ENCODE measurements around the gene TSPAN33. TPM values are rescaled to one million over a fixed set of nuclear protein-coding genes. Genes with fewer than 3 reads are reported as not detected.

TSPAN33 gene, protein sequence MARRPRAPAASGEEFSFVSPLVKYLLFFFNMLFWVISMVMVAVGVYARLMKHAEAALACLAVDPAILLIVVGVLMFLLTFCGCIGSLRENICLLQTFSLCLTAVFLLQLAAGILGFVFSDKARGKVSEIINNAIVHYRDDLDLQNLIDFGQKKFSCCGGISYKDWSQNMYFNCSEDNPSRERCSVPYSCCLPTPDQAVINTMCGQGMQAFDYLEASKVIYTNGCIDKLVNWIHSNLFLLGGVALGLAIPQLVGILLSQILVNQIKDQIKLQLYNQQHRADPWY
- total RNA-seq: 0.10 TPM in 1 of 2 replicates, not detected in the other

DNA sequence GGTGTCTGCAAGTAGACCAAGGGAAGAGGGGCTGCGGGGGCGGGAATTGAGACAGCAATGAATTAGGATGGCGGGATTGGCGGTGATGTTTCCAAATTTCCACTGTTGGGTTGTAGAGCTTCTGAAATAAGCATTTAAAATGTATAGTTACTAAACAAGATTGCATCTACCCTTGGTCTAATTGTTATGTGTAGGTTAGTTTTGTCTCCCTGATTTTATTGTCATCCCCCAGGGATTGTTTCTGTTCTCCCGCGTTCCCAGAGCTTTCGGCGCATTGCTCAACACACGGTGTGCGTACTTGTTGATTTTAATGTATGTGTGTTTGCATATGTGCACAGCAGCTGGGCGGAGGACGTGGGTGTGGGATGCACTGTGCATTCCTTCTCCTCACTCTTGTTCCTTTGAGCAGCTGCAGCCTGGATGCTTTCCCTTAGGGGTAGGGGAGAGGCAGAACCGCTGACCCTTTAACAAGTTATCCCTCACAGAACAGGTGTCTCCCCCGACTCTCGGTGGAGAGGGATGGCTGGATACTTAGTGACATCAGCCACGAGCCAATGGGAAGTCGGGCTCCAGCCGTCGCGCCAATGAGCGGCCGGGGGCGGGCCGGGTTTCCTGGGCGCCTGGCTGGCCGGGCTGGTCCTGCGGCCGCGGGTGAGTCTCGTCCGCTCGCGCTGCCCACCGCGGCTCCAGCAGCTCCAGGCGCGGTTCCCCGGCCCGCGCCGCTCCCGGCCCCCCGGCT lies at the start of gene TSPAN33:
TSPAN33 (plus strand) TSS at position 613 of the 739 bp plus-strand sequence. CDS start 274 bp downstream, outside the sequence.

DNA sequence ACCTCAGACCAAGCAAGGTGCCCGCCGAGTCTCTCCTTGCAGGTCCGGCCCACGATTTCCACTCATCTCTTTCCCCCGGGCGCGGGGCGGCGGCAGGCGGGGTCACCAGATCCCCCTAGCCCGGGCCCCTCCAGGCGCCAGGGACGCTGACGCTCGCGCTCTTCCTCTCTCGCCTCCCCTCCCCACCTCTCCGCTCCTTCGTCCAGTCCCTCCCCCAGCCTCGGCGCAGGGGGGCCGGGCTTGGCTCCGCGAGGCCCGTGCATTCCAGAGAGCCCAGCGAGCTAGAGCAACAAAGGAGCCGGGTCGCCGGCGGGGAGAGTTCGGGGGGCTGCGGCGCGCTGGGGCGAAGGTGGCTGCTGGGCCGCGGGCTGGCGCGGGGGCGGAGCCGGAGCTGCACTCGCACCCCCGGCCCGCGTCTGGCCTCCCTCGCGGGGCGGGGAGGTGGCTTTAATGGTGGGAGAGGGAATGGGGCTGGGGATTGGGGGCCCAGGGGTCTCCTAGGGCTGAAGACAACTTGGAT lies 43.9 kb downstream of the TSPAN33 start, which contains the start of gene SMO:
SMO (plus strand) TSS at position 262 of the 520 bp plus-strand sequence. CDS start 519 bp downstream, outside the sequence.

Small RNAs within 50 kb of the gene (small RNA-seq; reads per million reads assigned to genes)
- 2.3 reads per million, percentile 83 among the genes with 10 or more reads in this experiment for gene RNY1P11

Other genes starting within 250 kb of the TSPAN33 start
- not detected in 2 replicates for gene KCP, start 234.0 kb upstream of the TSPAN33 start, total RNA-seq
- 0.65 and 0.67 TPM in 2 replicates for gene IRF5, start 206.8 kb upstream of the TSPAN33 start, total RNA-seq
- 55.5 and 64.9 TPM in 2 replicates for gene TNPO3, start 89.6 kb upstream of the TSPAN33 start, total RNA-seq
- gene SMO, start 43.9 kb downstream of the TSPAN33 start, total RNA-seq: 3.0 and 5.2 TPM in 2 replicates
- 12.0 and 15.4 TPM in 2 replicates for gene AHCYL2, start 80.3 kb downstream of the TSPAN33 start, total RNA-seq

Measured in vein endothelial cell (primary cell).